Naive thymus-derived CD4-positive, alpha-beta T cell (primary cell): ENCODE data around the gene UBXN7. TPM values are rescaled to one million over a fixed set of nuclear protein-coding genes. Genes with fewer than 3 reads are reported as not detected.
A peak's percentile ranks its signal among the peaks of the same experiment; 100 is the strongest.
"Not testable (repeated sequence)": the region's sequence is repeated elsewhere in the genome, so short reads cannot be mapped to it uniquely, and the experiment has no call there.

Experiments used
- ATAC-seq: fragments of 150-1000 bp; cut with Tn5 transposase; 2 replicates; pipeline ENCODE4 v1.10.0; 2021; ENCODE audit warnings: mild to moderate bottlenecking, moderate library complexity
- CTCF ChIA-PET: fragments of 350-600 bp; sonication (Branson Sonifier 250); formaldehyde crosslinking; loops from one replicate; lab custom pipeline; 2021; ENCODE audit warnings: antibody characterized with exemption; lab: Charles Lee
- POLR2A ChIA-PET: fragments of 350-600 bp; sonication (Branson Sonifier 250); formaldehyde crosslinking; loops from one replicate; lab custom pipeline; 2021; ENCODE audit warnings: antibody characterized with exemption, inconsistent platforms; lab: Charles Lee
- DNase-seq, 9 donors: peaks; one replicate each; pipeline versions ENCODE4 v3.0.0 to v3.0.0-alpha.2; 2020 to 2022; ENCODE audit warnings: mixed read lengths in 1 of 9
- H3K27ac ChIP-seq: one replicate; pipeline ENCODE4 v1.7.0; 2013; ENCODE audit warnings: mild to moderate bottlenecking, low read depth, low read length, moderate library complexity
- H3K27me3 ChIP-seq, 2 donors: one replicate each; pipeline ENCODE4 v1.7.0; 2013; ENCODE audit warnings: low read length in 2 of 2, mild to moderate bottlenecking in 2 of 2, moderate library complexity in 2 of 2; ENCODE audit not compliant: control insufficient read depth in 2 of 2, insufficient read depth in 2 of 2
- H3K36me3 ChIP-seq, 3 experiments: 1 replicate in 2 of 3; 2 replicates in 1 of 3; pipeline ENCODE4 v1.7.0; 2013; ENCODE audit warnings: low read length in 3 of 3, mild to moderate bottlenecking in 3 of 3, moderate library complexity in 1 of 3; ENCODE audit not compliant: insufficient read depth in 3 of 3, control insufficient read depth in 2 of 3
- H3K4me1 ChIP-seq, 2 donors: one replicate each; pipeline ENCODE4 v1.7.0; 2013; ENCODE audit warnings: low read length in 2 of 2, mild to moderate bottlenecking in 2 of 2, moderate library complexity in 1 of 2; ENCODE audit not compliant: control insufficient read depth in 2 of 2, insufficient read depth in 2 of 2
- H3K4me3 ChIP-seq: 2 replicates; pipeline ENCODE4 v1.7.0; 2013; ENCODE audit warnings: mild to moderate bottlenecking, low read length
- H3K9me3 ChIP-seq, 3 experiments: 1 replicate in 2 of 3; 2 replicates in 1 of 3; pipeline ENCODE4 v1.7.0; 2013; ENCODE audit warnings: low read length in 3 of 3; ENCODE audit not compliant: control insufficient read depth in 2 of 3
- H3K27ac Mint-ChIP-seq, 9 donors: one replicate each; pipeline ENCODE4 v1.8.0; 2020 to 2022; ENCODE audit warnings: mixed read lengths in 9 of 9, mild to moderate bottlenecking in 8 of 9, moderate library complexity in 5 of 9, inconsistent platforms in 2 of 9
- H3K27me3 Mint-ChIP-seq, 5 donors: one replicate each; pipeline ENCODE4 v1.8.0; 2021 to 2022; ENCODE audit warnings: mixed read lengths in 5 of 5, mild to moderate bottlenecking in 1 of 5
- H3K36me3 Mint-ChIP-seq, 5 donors: one replicate each; pipeline ENCODE4 v1.8.0; 2020 to 2022; ENCODE audit warnings: mixed read lengths in 5 of 5, mild to moderate bottlenecking in 3 of 5, inconsistent platforms in 1 of 5
- H3K4me1 Mint-ChIP-seq, 7 donors: one replicate each; pipeline ENCODE4 v1.8.0; 2020 to 2022; ENCODE audit warnings: mixed read lengths in 7 of 7, mild to moderate bottlenecking in 3 of 7, inconsistent platforms in 1 of 7
- H3K4me3 Mint-ChIP-seq, 10 donors: one replicate each; pipeline ENCODE4 v1.8.0; 2020 to 2022; ENCODE audit warnings: mild to moderate bottlenecking in 10 of 10, mixed read lengths in 10 of 10, moderate library complexity in 6 of 10, inconsistent platforms in 2 of 10
- H3K9me3 Mint-ChIP-seq, 11 donors: one replicate each; pipeline ENCODE4 v1.8.0; 2020 to 2022; ENCODE audit warnings: mixed read lengths in 11 of 11, mild to moderate bottlenecking in 4 of 11, inconsistent platforms in 1 of 11, moderate library complexity in 1 of 11
- intact Hi-C, 2 donors: fragments of 100-400 bp; cut with micrococcal nuclease; formaldehyde crosslinking; loops; one replicate each; pipeline ENCODE4 v1.15.1; 2023
- polyA plus RNA-seq, 2 donors: library from polyadenylated mRNA; unstranded; fragments of 300-500 nt; fragmentation: Illumina TruSeq; gene quantifications; one replicate each; pipeline ENCODE4 v1.2.3, GENCODE V29; 2021
- total RNA-seq, 6 experiments: library from RNA in 5 of 6; stranded (reverse) in 5 of 6; gene quantifications; 1 replicate in 5 of 6; 2 replicates in 1 of 6; pipeline ENCODE4 v1.2.3 and lab custom pipeline; 2021 to 2026

Gene UBXN7
- total and polyA plus RNA-seq, 7 experiments from 2014 or later: 30.2 to 90.6 (median 66.7) TPM

DNA sequence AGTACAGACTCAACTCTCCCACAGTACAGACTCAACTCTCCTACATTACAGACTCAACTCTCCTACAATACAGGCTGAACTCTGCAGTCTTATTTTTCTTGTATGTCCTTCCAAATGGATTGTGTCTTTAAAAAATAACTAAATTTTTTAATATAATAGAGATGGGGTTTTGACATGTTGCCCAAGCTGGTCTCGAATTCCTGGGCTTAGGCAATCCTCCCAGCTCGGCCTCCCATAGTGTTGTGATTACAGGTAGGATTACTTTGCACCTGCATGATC, 31.2 kb upstream of the UBXN7 start:
- ATAC-seq: no peak
- Histone ChIP-seq H3K27ac (no peak overlapping the region), H3K4me1 (no peaks in the 10 kb centered on the region), H3K27me3 (no peaks in the 10 kb centered on the region), H3K4me3 (no peak overlapping the region), H3K36me3 (no peaks in the 10 kb centered on the region), H3K9me3 (no peaks in the 10 kb centered on the region)
- Mint-ChIP-seq H3K9me3 (peaks cover 0 to 13% (median 5%) of the 10 kb centered on the region in 11 donors), H3K4me1 (peaks cover 0 to 6% (median 3%) of the 10 kb centered on the region in 7 donors), H3K4me3 (no peak overlapping the region), H3K27ac (no peak overlapping the region), H3K27me3 (no peaks in the 10 kb centered on the region), H3K36me3 (peaks cover 0 to 44% (median 19%) of the 10 kb centered on the region in 5 donors)
- CTCF ChIA-PET: no interaction called here
- intact Hi-C loops: no loop called here
- POLR2A ChIA-PET: interaction anchor here (0.6 kb wide), 1 partner anchor 24 kb away, joined by 3 read pairs; no protein-coding TSS in a partner anchor
- no peak for DNase-seq

DNA sequence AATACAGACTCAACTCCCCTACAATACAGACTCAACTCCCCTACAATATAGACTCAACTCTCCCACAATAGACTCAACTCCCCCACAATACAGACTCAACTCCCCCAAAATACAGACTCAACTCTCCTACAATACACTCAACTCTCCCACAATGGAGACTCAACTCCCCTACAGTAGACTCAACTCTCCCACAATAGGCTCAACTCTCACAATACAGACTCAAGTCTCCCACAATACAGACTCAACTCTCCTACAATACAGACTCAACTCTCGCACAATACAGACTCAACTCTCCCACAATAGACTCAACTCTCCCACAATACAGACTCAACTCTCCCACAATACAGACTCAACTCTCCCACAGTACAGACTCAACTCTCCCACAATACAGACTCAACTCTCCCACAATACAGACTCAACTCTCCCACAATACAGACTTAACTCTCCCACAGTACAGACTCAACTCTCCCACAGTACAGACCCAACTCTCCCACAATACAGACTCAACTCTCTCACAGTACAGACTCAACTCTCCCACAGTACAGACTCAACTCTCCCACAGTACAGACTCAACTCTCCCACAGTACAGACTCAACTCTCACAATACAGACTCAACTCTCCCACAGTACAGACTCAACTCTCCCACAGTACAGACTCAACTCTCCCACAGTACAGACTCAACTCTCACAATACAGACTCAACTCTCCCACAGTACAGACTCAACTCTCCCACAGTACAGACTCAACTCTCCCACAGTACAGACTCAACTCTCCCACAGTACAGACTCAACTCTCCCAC, 30.7 kb upstream of the UBXN7 start:
- not testable (repeated sequence) for H3K27ac ChIP-seq

DNA sequence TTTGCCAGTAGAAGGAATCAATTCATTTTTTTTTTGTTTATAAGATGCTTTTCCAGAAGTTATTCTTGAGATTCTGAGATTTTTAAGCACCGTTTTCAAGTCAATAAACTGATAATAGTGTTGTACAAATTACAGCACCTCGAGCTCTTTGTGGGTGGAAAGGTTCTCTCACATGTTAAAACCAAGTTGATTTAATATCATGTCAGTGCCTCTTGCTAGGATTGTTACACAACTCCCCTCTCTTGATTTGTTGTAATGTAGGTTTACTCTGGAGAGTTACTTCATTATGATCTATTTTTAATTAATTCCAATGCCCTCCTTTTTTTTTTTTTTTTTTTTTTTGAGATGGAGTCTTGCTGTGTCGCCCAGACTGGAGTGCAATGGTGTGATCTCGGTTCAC, 25.8 kb upstream of the UBXN7 start:
- Histone ChIP-seq H3K4me3 (no peak overlapping the region), H3K4me1 (no peaks in the 10 kb centered on the region), H3K27me3 (no peaks in the 10 kb centered on the region), H3K36me3 (no peaks in the 10 kb centered on the region), H3K9me3 (no peaks in the 10 kb centered on the region), H3K27ac (no peak overlapping the region)
- intact Hi-C loops: loop anchor here in 1 of 2 donors (10.0 kb wide), 1 partner anchor 203 kb away; no protein-coding TSS in a partner anchor
- Mint-ChIP-seq H3K9me3 (peaks cover 0 to 10% (median 1%) of the 10 kb centered on the region in 11 donors), H3K36me3 (peaks cover 0 to 23% (median 8%) of the 10 kb centered on the region in 5 donors), H3K4me3 (no peak overlapping the region), H3K4me1 (peaks cover 0 to 14% (median 12%) of the 10 kb centered on the region in 7 donors), H3K27me3 (no peaks in the 10 kb centered on the region), H3K27ac (peak overlapping the region in 7 of 9 donors; percentile 9 to 75 (median 52))
- no peak for DNase-seq
- ChIA-PET POLR2A (interaction anchor here (1.6 kb wide), 1 partner anchor 26 kb away, joined by 8 read pairs; the partner anchor contains the start of gene UBXN7), CTCF (interaction anchor here (0.7 kb wide), 1 partner anchor 25 kb away, joined by 3 read pairs; no protein-coding TSS in a partner anchor)
- no peak for ATAC-seq

More for the DNA sequence above, 30.7 kb upstream of the UBXN7 start:
- H3K4me1 Mint-ChIP-seq, ATAC-seq, intact Hi-C loops, CTCF ChIA-PET, DNase-seq, H3K4me3 ChIP-seq, H3K4me3 Mint-ChIP-seq, H3K27me3 Mint-ChIP-seq, H3K36me3 ChIP-seq, H3K9me3 ChIP-seq, H3K4me1 ChIP-seq, POLR2A ChIA-PET, H3K27me3 ChIP-seq, H3K27ac Mint-ChIP-seq: not testable (repeated sequence)
- Mint-ChIP-seq H3K9me3 (peaks cover 0 to 13% (median 5%) of the 10 kb centered on the region in 11 donors), H3K36me3 (peaks cover 0 to 42% (median 18%) of the 10 kb centered on the region in 5 donors)

DNA sequence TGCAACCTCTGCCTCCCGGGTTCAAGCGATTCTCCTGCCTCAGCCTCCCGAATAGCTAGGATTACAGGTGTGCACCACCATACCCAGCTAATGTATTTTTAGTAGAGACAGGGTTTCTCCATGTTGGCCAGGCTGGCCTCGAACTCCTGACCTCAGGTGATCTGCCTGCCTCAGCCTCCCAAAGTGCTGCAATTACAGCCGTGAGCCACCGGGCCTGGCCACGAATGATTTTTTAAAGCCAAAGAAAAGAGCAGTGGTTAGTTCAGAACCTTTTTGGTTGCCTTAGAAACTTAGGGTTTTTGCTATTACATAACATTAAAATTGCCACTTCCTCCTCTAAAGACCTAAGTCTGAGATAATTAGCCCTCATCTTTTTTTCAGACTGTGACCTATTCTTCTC, 25.2 kb upstream of the UBXN7 start:
- not testable (repeated sequence) for H3K4me3 ChIP-seq, H3K4me3 Mint-ChIP-seq, H3K27me3 Mint-ChIP-seq, H3K27ac ChIP-seq, H3K9me3 Mint-ChIP-seq, H3K4me1 ChIP-seq, H3K9me3 ChIP-seq, H3K36me3 ChIP-seq, H3K27me3 ChIP-seq
- peaks cover 0 to 20% (median 4%) of the 10 kb centered on the region in 5 donors for H3K36me3 Mint-ChIP-seq
- ATAC-seq: peak; percentile 72
- ChIA-PET POLR2A (interaction anchor here (0.6 to 1.6 kb wide), 2 partner anchors 8 to 25 kb away, joined by 4 to 8 read pairs; partner anchors contain the start of gene UBXN7), CTCF (interaction anchor here (0.7 kb wide), 1 partner anchor 25 kb away, joined by 3 read pairs; no protein-coding TSS in a partner anchor)
- H3K27ac Mint-ChIP-seq: peak overlapping the region in 8 of 9 donors; percentile 23 to 75 (median 47)
- peaks cover 0 to 13% (median 11%) of the 10 kb centered on the region in 7 donors for H3K4me1 Mint-ChIP-seq
- DNase-seq: peak in 5 of 9 donors; percentile 1 to 40 (median 16)
- intact Hi-C loops: loop anchor here in 1 of 2 donors (2.0 to 10.0 kb wide), 2 partner anchors 25 to 203 kb away; partner anchors contain the start of gene UBXN7

DNA sequence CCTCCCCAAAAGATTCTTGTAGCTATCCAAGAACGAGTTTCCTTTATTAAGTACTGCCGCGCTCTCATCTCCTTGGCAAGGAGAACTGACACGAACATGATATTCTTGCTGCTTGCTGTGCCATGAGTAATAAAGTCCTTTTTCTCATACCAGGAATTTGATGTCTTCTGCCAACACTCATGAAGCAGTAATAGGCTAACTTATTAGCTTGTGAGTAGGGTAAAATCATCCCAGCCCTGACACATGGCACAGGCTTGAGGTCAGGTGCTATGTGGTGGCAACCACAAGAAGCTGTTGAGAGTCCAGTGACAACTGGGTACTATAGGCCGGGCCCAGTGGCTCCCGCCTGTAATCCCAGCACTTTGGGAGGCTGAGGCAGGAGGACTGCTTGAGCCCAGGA, 22.7 kb upstream of the UBXN7 start:
- Histone ChIP-seq H3K27ac (no peak overlapping the region), H3K9me3 (no peaks in the 10 kb centered on the region), H3K27me3 (no peaks in the 10 kb centered on the region), H3K36me3 (no peaks in the 10 kb centered on the region), H3K4me1 (no peaks in the 10 kb centered on the region), H3K4me3 (no peak overlapping the region)
- Mint-ChIP-seq H3K4me3 (no peak overlapping the region), H3K27me3 (no peaks in the 10 kb centered on the region), H3K9me3 (no peaks in the 10 kb centered on the region), H3K36me3 (peaks cover 0 to 15% (median 4%) of the 10 kb centered on the region in 5 donors), H3K4me1 (peaks cover 0 to 13% (median 11%) of the 10 kb centered on the region in 7 donors), H3K27ac (peak overlapping the region in 1 of 9 donors; percentile 36)
- ChIA-PET CTCF (interaction anchor here (0.5 kb wide), 1 partner anchor 154 kb away, joined by 3 read pairs; no protein-coding TSS in a partner anchor), POLR2A (interaction anchor here (1.0 kb wide), 1 partner anchor 113 kb away, joined by 3 read pairs; the partner anchor contains the start of genes FBXO45 and WDR53)
- DNase-seq (no peak), ATAC-seq (no peak)
- intact Hi-C loops: loop anchor here in 1 of 2 donors (10.0 kb wide), 1 partner anchor 200 kb away; no protein-coding TSS in a partner anchor

DNA sequence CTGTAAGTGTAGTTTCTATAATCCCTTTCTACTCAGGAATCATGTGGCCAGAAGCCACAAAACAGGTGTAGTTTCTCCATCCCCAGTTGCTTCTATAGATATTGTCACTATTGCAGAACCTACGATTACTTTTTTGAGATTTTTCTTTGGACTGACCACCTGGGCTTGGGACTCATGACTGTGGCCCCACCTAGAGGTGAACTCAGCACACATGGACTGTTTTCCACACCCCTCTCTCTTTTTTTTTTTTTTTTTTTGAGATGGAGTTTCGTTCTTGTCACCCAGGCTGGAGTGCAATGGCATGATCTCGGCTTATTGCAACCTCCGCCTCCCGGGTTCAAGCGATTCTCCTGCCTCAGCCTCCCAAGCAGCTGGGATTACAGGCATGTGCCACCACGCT, 13.2 kb upstream of the UBXN7 start:
- DNase-seq, H3K9me3 ChIP-seq, POLR2A ChIA-PET, H3K4me3 Mint-ChIP-seq, H3K4me1 ChIP-seq, H3K36me3 ChIP-seq, H3K4me3 ChIP-seq, H3K27me3 ChIP-seq, H3K27ac ChIP-seq, CTCF ChIA-PET, H3K9me3 Mint-ChIP-seq, H3K36me3 Mint-ChIP-seq, H3K27me3 Mint-ChIP-seq, intact Hi-C loops, H3K27ac Mint-ChIP-seq, ATAC-seq: not testable (repeated sequence)
- H3K4me1 Mint-ChIP-seq: peaks cover 0 to 11% (median 0%) of the 10 kb centered on the region in 7 donors
